ENCODE data around the gene NEB. TPM values are rescaled to one million over a fixed set of nuclear protein-coding genes. Genes with fewer than 3 reads are reported as not detected.
"Not testable (repeated sequence)": the region's sequence is repeated elsewhere in the genome, so short reads cannot be mapped to it uniquely, and the experiment has no call there.

The NEB gene
- total RNA-seq, 2 experiments from 2014 or later, result 0.12 to 0.26 TPM

DNA sequence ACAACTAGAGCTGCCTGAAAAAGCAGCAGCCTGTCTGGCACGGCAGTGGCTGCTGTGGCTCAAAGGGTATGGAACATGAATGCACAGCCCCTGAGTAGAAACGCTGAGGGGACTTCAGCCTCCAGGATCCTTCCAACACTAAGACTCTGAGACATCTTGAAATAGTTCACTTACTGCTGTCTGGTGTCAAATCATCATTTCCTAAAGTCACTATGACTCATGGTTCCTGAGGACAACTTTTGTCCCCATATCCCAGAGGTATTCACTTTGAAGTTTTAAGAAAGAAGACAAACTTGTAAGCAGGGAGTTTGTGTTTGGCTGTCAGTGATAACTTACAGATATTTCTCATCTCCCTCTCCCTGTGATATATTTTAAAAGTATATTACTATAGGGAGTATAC is 33.3 kb upstream of the NEB start:
- no peak overlapping the region for H3K27ac Mint-ChIP-seq
- H3K27me3 Mint-ChIP-seq, result no peaks in the 10 kb centered on the region
- CTCF ChIA-PET, result no interaction called here
- H3K36me3 Mint-ChIP-seq, result no peaks in the 10 kb centered on the region
- ATAC-seq (no peak), DNase-seq (no peak)
- no peak overlapping the region for H3K4me3 Mint-ChIP-seq
- no peaks in the 10 kb centered on the region for H3K9me3 Mint-ChIP-seq (ENCODE audit: low read depth)
- H3K4me1 Mint-ChIP-seq, result peaks cover 20% of the 10 kb centered on the region

DNA sequence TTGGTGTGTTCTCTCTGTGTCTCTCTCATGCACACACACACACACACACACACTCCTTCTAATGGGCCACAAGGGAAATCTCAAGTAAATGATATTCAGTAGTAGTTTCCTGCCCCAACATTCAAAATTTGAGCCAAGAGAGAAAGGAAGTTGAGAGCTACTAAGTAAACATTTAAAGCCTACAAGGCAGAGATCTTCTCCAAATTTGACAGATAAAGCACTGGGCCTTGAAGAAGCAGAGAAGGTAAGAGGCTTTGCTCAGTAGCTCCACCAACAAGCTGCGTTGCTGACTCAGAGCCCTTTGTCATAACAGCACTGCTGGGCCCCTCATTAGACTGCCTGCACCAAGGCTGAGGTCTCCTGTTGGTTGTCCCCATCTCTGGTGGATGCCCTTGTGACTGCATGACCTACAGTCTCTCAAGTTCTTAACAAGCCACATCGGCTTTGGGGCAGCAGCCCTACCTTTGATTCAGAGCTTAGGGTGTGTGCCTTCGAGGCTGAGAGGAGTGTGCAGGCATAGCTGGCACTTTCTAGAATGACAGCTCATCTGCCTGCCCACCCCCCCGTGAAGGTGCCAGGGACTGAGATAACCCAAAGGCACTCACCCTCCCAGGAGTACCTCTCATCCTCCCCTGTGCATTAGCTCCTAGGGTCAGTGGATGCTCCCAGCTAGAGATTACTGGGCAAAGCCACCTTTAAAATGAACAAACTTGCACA is 32.3 kb upstream of the NEB start:
- H3K4me3 Mint-ChIP-seq, result no peak overlapping the region
- H3K36me3 Mint-ChIP-seq, result no peaks in the 10 kb centered on the region
- H3K4me1 Mint-ChIP-seq, result peaks cover 20% of the 10 kb centered on the region
- CTCF ChIA-PET, result no interaction called here
- peak overlapping the region; percentile 66 for H3K27ac Mint-ChIP-seq
- H3K9me3 Mint-ChIP-seq (ENCODE audit: low read depth), result no peaks in the 10 kb centered on the region
- ATAC-seq, result peak; percentile 89
- H3K27me3 Mint-ChIP-seq, result no peaks in the 10 kb centered on the region
- DNase-seq, result peak; percentile 65

DNA sequence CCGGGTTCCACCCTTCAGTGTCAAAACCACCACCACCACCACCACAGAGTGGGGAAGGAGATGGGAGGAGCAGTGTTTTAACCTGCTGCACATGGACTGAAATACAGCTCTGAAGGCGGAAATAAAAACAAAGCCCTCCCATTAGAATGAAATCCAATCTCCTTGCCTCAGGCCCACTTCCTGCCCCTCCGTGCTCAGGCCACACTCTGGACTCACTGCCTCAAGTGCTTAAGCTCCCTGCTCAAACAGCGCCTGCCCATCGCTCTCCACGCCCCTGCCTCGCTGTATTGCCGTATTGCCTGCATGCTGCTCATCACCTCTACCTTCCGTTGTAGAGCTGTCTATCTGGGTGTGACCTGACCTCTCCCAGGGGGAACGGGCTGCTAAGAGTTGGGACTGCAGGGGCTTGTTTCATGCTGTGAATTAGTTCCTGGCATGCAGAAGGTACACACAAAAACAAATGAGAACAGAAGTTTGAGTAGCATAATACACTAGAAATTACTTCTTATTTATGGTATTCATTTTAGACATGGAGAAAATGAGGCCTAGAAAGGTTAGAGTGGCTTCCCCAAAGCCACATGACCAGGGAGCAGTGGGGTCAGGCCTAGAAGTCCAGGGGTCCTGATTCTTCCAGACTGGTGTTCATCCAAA is 31.6 kb upstream of the NEB start:
- Mint-ChIP-seq H3K27me3 (no peaks in the 10 kb centered on the region), H3K27ac (peak overlapping the region; percentile 66), H3K4me3 (no peak overlapping the region), H3K9me3 (ENCODE audit: low read depth) (no peaks in the 10 kb centered on the region), H3K36me3 (no peaks in the 10 kb centered on the region), H3K4me1 (peaks cover 20% of the 10 kb centered on the region)
- ATAC-seq (no peak), DNase-seq (no peak)
- CTCF ChIA-PET, result interaction anchor here (1.3 kb wide), 1 partner anchor 20 kb away, joined by 4 read pairs; no protein-coding TSS in a partner anchor

DNA sequence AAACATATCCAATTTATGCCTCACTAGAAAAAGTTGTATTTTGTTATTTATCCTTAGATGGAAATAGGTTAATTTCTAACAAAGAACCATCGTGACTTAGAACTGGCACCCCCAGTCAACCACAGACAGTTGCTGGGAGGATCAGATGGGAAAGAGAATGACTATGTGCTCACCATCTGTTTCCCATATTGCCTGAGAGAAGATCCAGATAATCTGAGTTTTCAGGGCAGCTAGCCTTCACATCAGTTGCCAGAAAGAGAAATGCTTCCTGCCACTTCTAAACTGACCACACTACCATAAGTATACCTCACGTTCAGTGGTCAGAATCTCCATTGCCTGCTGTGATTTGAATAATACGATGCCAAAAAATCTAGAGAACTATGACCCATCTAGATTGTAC is 28.4 kb upstream of the NEB start:
- Mint-ChIP-seq H3K27ac (no peak overlapping the region), H3K9me3 (ENCODE audit: low read depth) (no peaks in the 10 kb centered on the region), H3K4me3 (no peak overlapping the region), H3K36me3 (no peaks in the 10 kb centered on the region), H3K4me1 (peaks cover 20% of the 10 kb centered on the region), H3K27me3 (no peaks in the 10 kb centered on the region)
- DNase-seq, result no peak
- ATAC-seq, result no peak
- CTCF ChIA-PET, result no interaction called here

DNA sequence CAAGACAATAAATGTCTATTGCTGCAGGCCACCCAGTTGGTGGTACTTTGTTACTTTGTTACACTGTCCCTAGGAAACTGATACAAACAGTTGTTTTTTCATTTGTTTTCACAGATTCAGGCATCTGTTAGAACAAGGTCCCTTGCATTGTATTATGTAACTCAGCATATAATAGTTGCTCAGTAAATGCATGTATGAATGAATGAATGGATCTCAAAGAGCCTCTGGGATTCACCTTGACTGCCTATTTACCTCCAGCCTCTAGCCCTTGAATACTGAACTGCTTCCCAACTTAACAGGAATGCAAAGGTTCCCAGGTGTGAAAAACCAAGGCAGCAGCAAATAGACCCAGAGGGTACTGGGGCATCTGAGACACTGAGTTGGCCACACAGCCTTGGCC is 27.4 kb upstream of the NEB start:
- Mint-ChIP-seq H3K4me3 (no peak overlapping the region), H3K9me3 (ENCODE audit: low read depth) (no peaks in the 10 kb centered on the region), H3K36me3 (no peaks in the 10 kb centered on the region), H3K27me3 (no peaks in the 10 kb centered on the region), H3K4me1 (peaks cover 14% of the 10 kb centered on the region), H3K27ac (no peak overlapping the region)
- no peak for DNase-seq
- CTCF ChIA-PET, result no interaction called here
- ATAC-seq, result no peak

DNA sequence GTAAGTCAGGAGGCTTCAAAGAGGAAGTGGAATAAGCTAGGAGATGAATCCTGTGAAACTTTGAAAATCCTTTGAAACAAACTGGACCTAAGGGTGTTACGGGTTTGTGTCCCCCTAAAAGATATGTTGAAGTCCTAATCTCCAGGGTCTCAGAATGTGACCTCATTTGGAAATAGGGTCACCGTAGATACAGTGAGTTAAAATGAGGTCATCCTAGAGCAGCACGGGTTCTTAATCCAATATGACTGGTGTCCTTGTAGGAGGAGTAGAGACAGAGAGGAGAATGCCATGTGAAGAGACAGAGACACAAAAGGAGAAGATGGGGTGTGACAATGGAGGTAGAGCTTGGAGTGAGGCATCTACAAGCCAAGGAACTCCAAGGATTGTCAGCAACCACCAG is 26.9 kb upstream of the NEB start:
- Mint-ChIP-seq H3K4me1 (peaks cover 9% of the 10 kb centered on the region), H3K27ac (no peak overlapping the region), H3K4me3 (no peak overlapping the region)

DNA sequence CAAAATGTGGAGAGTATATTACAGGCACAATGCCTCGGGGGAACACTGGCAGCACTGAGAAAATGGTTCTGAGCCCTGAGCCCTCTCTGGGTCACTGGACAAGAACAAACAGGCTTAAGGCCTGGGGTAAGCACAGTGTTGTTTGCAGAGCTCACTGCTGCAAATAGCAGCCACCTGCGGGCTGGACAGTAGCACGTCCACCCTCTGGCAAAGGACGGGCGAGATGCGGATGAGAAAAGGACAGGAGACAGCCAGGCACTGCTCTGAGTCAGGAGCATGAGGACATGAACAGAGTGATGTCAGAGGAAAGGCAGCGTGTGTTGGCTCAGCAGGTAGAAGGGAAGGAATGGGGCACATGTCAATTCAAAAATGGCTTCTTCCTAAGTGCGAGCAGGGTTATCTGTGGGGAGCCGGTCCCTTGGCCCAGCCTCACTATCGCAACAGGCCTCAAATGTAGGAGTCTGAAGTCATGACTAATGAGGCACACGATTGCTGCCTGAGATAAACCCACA is 25.9 kb upstream of the NEB start:
- CTCF ChIA-PET, result no interaction called here
- no peak overlapping the region for H3K27ac Mint-ChIP-seq
- H3K4me1 Mint-ChIP-seq, result no peaks in the 10 kb centered on the region
- H3K36me3 Mint-ChIP-seq, result no peaks in the 10 kb centered on the region
- no peak for DNase-seq
- no peak for ATAC-seq
- H3K4me3 Mint-ChIP-seq, result no peak overlapping the region
- no peaks in the 10 kb centered on the region for H3K27me3 Mint-ChIP-seq
- no peaks in the 10 kb centered on the region for H3K9me3 Mint-ChIP-seq (ENCODE audit: low read depth)

More for the DNA sequence above, 26.9 kb upstream of the NEB start:
- no peak for DNase-seq
- H3K36me3 Mint-ChIP-seq, result no peaks in the 10 kb centered on the region
- CTCF ChIA-PET, result no interaction called here
- H3K27me3 Mint-ChIP-seq, result no peaks in the 10 kb centered on the region
- ATAC-seq, result no peak
- H3K9me3 Mint-ChIP-seq (ENCODE audit: low read depth), result no peaks in the 10 kb centered on the region

DNA sequence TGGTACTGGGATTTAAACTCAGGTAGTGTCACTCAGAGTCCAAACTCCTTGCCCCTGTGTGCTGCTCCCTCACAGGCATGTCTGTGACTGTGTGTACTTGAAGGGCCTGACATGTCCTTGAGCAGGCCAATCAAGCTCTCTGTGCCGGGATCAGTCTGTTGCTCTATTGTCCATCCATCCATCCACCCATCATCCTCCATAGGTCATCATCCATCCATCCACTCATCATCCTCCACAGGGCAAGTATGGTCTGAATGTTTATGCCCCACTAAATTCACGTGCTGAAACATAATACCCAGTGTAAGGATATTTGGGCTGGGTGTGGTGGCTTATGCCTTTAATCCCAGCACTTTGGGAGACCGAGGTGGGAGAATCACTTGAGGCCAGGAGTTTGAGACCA is 24.5 kb upstream of the NEB start:
- H3K4me3 Mint-ChIP-seq, result no peak overlapping the region
- ATAC-seq (no peak), DNase-seq (no peak)
- CTCF ChIA-PET, result no interaction called here
- H3K36me3 Mint-ChIP-seq, result no peaks in the 10 kb centered on the region
- H3K27ac Mint-ChIP-seq, result no peak overlapping the region
- H3K9me3 Mint-ChIP-seq (ENCODE audit: low read depth), result no peaks in the 10 kb centered on the region
- no peaks in the 10 kb centered on the region for H3K27me3 Mint-ChIP-seq
- no peaks in the 10 kb centered on the region for H3K4me1 Mint-ChIP-seq

DNA sequence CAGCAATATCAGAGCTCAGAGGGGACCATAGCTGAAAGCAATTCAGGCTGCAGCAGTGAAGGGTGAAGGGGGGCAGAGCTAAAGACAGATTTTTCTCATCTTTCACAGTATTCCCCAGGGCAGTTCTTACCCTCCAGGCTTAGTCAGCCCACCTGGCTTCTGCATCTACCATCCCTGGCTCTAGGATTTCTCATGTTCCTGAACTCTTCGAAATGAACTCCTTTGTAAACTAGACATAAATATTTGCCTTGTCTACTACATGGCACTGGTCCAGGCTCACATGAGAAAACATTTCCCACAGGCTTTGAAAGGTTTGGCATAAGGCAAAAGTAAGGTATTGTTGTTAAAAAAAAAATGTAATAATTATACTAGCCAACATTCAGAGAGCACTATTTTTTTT is 23.6 kb upstream of the NEB start:
- no peaks in the 10 kb centered on the region for H3K27me3 Mint-ChIP-seq
- no peak for ATAC-seq
- no peak overlapping the region for H3K4me3 Mint-ChIP-seq

DNA sequence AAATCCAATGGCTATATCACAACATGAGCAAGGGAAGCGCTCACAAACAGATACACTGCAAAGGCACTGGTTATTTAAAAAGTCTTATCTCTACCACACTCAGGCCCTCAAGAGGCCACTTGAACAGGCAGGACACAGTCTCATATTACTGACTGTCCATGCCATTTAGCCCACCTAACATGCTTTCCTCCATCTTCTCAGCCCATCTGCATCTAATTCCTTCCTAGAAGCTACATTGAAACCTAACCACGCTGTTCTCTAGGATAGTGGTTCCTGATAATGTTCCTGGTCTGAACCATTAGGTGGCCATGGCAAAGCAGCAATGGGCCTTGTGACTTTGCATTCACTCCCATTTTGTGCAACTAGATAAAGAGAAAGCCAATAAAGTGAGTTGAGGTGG is 22.5 kb upstream of the NEB start:
- Mint-ChIP-seq H3K4me3 (no peak overlapping the region), H3K27ac (no peak overlapping the region), H3K9me3 (ENCODE audit: low read depth) (no peaks in the 10 kb centered on the region), H3K4me1 (no peaks in the 10 kb centered on the region), H3K27me3 (no peaks in the 10 kb centered on the region), H3K36me3 (no peaks in the 10 kb centered on the region)
- ATAC-seq (no peak), DNase-seq (no peak)
- CTCF ChIA-PET, result interaction anchor here (1.4 kb wide), 1 partner anchor 269 kb away, joined by 3 read pairs; no protein-coding TSS in a partner anchor

More for the DNA sequence above, 23.6 kb upstream of the NEB start:
- H3K9me3 Mint-ChIP-seq (ENCODE audit: low read depth), result no peaks in the 10 kb centered on the region
- H3K4me1 Mint-ChIP-seq, result no peaks in the 10 kb centered on the region
- H3K27ac Mint-ChIP-seq, result no peak overlapping the region
- CTCF ChIA-PET, result interaction anchor here (1.4 kb wide), 1 partner anchor 268 kb away, joined by 3 read pairs; no protein-coding TSS in a partner anchor
- no peak for DNase-seq
- H3K36me3 Mint-ChIP-seq, result no peaks in the 10 kb centered on the region

DNA sequence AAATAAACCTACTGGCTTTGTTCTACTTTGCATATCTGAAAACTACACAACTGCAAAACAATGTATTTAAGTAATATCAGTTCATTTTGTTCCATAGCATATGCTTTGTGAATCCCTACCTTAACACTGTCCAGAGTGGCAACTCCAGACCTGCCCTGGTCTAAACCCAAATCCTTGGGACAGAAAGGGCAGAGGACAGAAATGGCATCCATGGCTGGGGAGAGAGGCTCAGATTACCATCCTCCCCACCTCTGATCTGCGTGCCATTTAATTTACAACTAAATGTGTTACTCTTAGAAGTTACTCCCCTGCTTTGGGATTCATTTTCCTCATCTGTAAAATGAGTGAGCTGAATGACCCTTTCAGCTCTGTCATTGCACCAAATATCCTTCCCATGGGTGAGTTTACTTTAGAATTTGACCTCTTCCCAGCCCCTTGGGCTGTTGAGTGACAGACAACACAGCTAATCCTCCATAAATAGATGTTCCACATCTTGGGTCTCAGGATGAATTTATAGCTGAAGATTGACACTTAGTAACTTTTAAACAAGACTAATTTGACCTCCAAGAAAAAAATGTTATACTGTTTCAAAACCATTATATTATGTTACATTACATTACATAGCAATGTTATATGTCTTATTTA is 20.1 kb upstream of the NEB start:
- DNase-seq, result no peak
- no peak overlapping the region for H3K27ac Mint-ChIP-seq
- no peaks in the 10 kb centered on the region for H3K36me3 Mint-ChIP-seq
- H3K4me3 Mint-ChIP-seq, result no peak overlapping the region
- no peak for ATAC-seq
- no peaks in the 10 kb centered on the region for H3K27me3 Mint-ChIP-seq
- no peaks in the 10 kb centered on the region for H3K9me3 Mint-ChIP-seq (ENCODE audit: low read depth)
- CTCF ChIA-PET, result no interaction called here
- H3K4me1 Mint-ChIP-seq, result no peaks in the 10 kb centered on the region

DNA sequence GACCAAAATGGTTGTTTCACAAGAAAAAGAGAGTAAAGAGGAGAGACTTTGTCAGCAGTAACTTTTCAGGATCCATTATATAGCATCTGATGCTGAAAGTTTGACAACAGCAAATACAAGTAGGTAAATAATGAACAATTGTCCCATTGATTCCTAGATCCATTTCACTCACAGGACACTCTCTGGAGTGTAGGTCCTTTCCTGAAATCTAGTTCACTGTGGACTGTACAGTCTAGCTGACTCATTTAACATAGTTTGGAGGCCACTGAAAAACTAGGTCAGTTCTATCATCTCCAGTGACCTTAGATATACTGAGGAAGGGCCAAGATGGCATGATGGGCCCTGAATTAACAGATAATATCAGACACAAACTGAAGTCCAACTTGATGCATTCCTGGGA is 19.3 kb upstream of the NEB start:
- DNase-seq, result no peak
- Mint-ChIP-seq H3K27ac (no peak overlapping the region), H3K4me1 (no peaks in the 10 kb centered on the region), H3K9me3 (ENCODE audit: low read depth) (no peaks in the 10 kb centered on the region), H3K36me3 (no peaks in the 10 kb centered on the region), H3K4me3 (no peak overlapping the region), H3K27me3 (no peaks in the 10 kb centered on the region)
- CTCF ChIA-PET, result no interaction called here
- no peak for ATAC-seq

DNA sequence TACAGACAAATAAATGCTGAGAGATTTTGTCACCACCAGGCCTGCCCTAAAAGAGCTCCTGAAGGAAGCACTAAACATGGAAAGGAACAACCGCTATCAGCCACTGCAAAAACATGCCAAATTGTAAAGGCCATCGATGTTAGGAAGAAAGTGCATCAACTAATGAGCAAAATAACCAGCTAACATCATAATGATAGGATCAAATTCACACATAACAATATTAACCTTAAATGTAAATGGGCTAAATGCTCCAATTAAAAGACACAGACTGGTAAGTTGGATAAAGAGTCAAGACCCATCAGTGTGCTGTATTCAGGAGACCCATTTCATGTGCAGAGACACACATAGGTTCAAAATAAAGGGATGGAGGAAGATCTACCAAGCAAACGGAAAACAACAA is 11.0 kb upstream of the NEB start:
- DNase-seq; H3K36me3 Mint-ChIP-seq; H3K27me3 Mint-ChIP-seq; H3K27ac Mint-ChIP-seq; ATAC-seq; H3K9me3 Mint-ChIP-seq (ENCODE audit: low read depth); CTCF ChIA-PET; H3K4me3 Mint-ChIP-seq; H3K4me1 Mint-ChIP-seq: not testable (repeated sequence)

Measured in activated CD8-positive, alpha-beta memory T cell treated with anti-CD3 and anti-CD28 coated beads, Interleukin-2, amount 10 ng/mL, durations not matched to agents 7 days and 5 days (primary cell).